Mesenchymal stem cell (in vitro differentiated cells and primary cell): Measurements from ENCODE around the gene TNFRSF25.

Experiments used
- DNase-seq: peaks from one replicate; pipeline ENCODE4 v3.0.0-alpha.2; 2013
- H2AFZ ChIP-seq: one replicate; pipeline ENCODE4 v1.6.1; 2013; ENCODE audit warnings: low read depth, mild to moderate bottlenecking, control low read depth, inconsistent platforms, low read length, moderate library complexity
- H2AK5ac ChIP-seq: 2 replicates; pipeline ENCODE4 v1.6.1; 2013; ENCODE audit warnings: low read length, moderate library complexity, mild to moderate bottlenecking, inconsistent platforms; ENCODE audit not compliant: severe bottlenecking
- H2BK120ac ChIP-seq: one replicate; pipeline ENCODE4 v1.6.1; 2013; ENCODE audit warnings: low read depth, mild to moderate bottlenecking, inconsistent platforms, low read length, moderate library complexity
- H2BK12ac ChIP-seq, 2 experiments: one replicate each; pipeline ENCODE4 v1.6.1; 2013; ENCODE audit warnings: inconsistent platforms in 2 of 2, low read length in 2 of 2, mild to moderate bottlenecking in 2 of 2, moderate library complexity in 2 of 2, control low read depth in 1 of 2
- H2BK15ac ChIP-seq: one replicate; pipeline ENCODE4 v1.6.1; 2013; ENCODE audit warnings: mild to moderate bottlenecking, low read depth, inconsistent platforms; ENCODE audit not compliant: poor library complexity, severe bottlenecking
- H2BK5ac ChIP-seq: 2 replicates; pipeline ENCODE4 v1.6.1; 2013; ENCODE audit warnings: low read depth, mild to moderate bottlenecking, low read length, control low read depth, inconsistent platforms; ENCODE audit not compliant: poor library complexity, severe bottlenecking
- H3K14ac ChIP-seq, 2 experiments: one replicate each; pipeline ENCODE4 v1.6.1; 2013; ENCODE audit warnings: inconsistent platforms in 2 of 2, low read length in 2 of 2, control low read depth in 1 of 2, mild to moderate bottlenecking in 1 of 2, moderate library complexity in 1 of 2
- H3K18ac ChIP-seq, 2 experiments: one replicate each; pipeline ENCODE4 v1.6.1; 2013; ENCODE audit warnings: inconsistent platforms in 2 of 2, low read length in 2 of 2, control low read depth in 1 of 2, low read depth in 1 of 2, mild to moderate bottlenecking in 1 of 2
- H3K23ac ChIP-seq, 2 experiments: one replicate each; pipeline ENCODE4 v1.6.1; 2013; ENCODE audit warnings: inconsistent platforms in 2 of 2, low read length in 2 of 2, mild to moderate bottlenecking in 2 of 2, moderate library complexity in 2 of 2, control low read depth in 1 of 2
- H3K27ac ChIP-seq: 2 replicates; pipeline ENCODE4 v1.5.1; 2013; ENCODE audit warnings: mild to moderate bottlenecking, moderate library complexity, low read length, control low read depth, inconsistent platforms; ENCODE audit not compliant: poor library complexity, severe bottlenecking
- H3K27me3 ChIP-seq, 2 experiments: 2 replicates each; pipeline versions ENCODE4 v1.6.1 to v1.7.0; 2013; ENCODE audit warnings: low read length in 2 of 2, mild to moderate bottlenecking in 2 of 2, moderate library complexity in 2 of 2, control low read depth in 1 of 2, inconsistent platforms in 1 of 2; ENCODE audit not compliant: control insufficient read depth in 1 of 2, insufficient read depth in 1 of 2
- H3K36me3 ChIP-seq, 2 experiments: 2 replicates each; pipeline versions ENCODE4 v1.6.1 to v1.7.0; 2013; ENCODE audit warnings: low read length in 2 of 2, control low read depth in 1 of 2, inconsistent platforms in 1 of 2, low read depth in 1 of 2, mild to moderate bottlenecking in 1 of 2; ENCODE audit not compliant: insufficient read depth in 2 of 2, control insufficient read depth in 1 of 2
- H3K4ac ChIP-seq, 2 experiments: one replicate each; pipeline ENCODE4 v1.6.1; 2013; ENCODE audit warnings: inconsistent platforms in 2 of 2, low read length in 2 of 2, mild to moderate bottlenecking in 2 of 2, moderate library complexity in 2 of 2, control low read depth in 1 of 2, low read depth in 1 of 2
- H3K4me1 ChIP-seq: 2 replicates; pipeline ENCODE4 v1.6.1; 2013; ENCODE audit warnings: low read depth, low read length, control low read depth; ENCODE audit not compliant: control insufficient read depth, insufficient read depth
- H3K4me2 ChIP-seq: 2 replicates; pipeline ENCODE4 v1.6.1; 2013; ENCODE audit warnings: low read length, mild to moderate bottlenecking, inconsistent platforms; ENCODE audit not compliant: poor library complexity, severe bottlenecking
- H3K4me3 ChIP-seq, 2 experiments: 2 replicates each; pipeline versions ENCODE4 v1.5.1 to v1.7.0; 2013; ENCODE audit warnings: low read length in 2 of 2, mild to moderate bottlenecking in 2 of 2, control low read depth in 1 of 2, low read depth in 1 of 2; ENCODE audit not compliant: insufficient read depth in 1 of 2
- H3K79me1 ChIP-seq: replicated peaks from 2 replicates; pipeline ENCODE4 v1.6.1; 2013; ENCODE audit warnings: mild to moderate bottlenecking, control low read depth, low read length, inconsistent platforms; ENCODE audit not compliant: poor library complexity, severe bottlenecking
- H3K9ac ChIP-seq: 2 replicates; pipeline ENCODE4 v1.7.0; 2013; ENCODE audit warnings: mild to moderate bottlenecking, low read length, moderate library complexity
- H3K9me3 ChIP-seq: 2 replicates; pipeline ENCODE4 v1.7.0; 2013; ENCODE audit warnings: mild to moderate bottlenecking, low read length; ENCODE audit not compliant: control insufficient read depth
- H4K8ac ChIP-seq: one replicate; pipeline ENCODE4 v1.6.1; 2013; ENCODE audit warnings: inconsistent platforms, mild to moderate bottlenecking, low read length, moderate library complexity
- H4K91ac ChIP-seq: one replicate; pipeline ENCODE4 v1.6.1; 2013; ENCODE audit warnings: mild to moderate bottlenecking, low read length, inconsistent platforms
- WGBS: methylation state at CpG from one replicate; pipeline ENCODE4 v1.1.7; 2013; ENCODE audit warnings: mixed read lengths; 5-methylcytosine and 5-hydroxymethylcytosine counted together

The TNFRSF25 gene

GRCh38 chr1:6497215-6497866 lies 31.4 kb upstream of the TNFRSF25 start:
- peaks cover 34% of the 10 kb centered on the region for H3K4me1 ChIP-seq
- peaks cover 17% of the 10 kb centered on the region for H3K79me1 ChIP-seq
- peak overlapping the region; percentile 76 for H4K8ac ChIP-seq
- peak overlapping the region; percentile 72 to 82 for H3K4me3 ChIP-seq
- peak overlapping the region; percentile 68 for H3K9ac ChIP-seq
- H3K36me3 ChIP-seq, result peaks cover 0 to 6% of the 10 kb centered on the region in 2 experiments
- H2BK12ac ChIP-seq, result peak overlapping the region in 1 of 2 experiments; percentile 6
- H2AK5ac ChIP-seq, result no peak overlapping the region
- no peak overlapping the region for H4K91ac ChIP-seq
- no peaks in the 10 kb centered on the region for H3K9me3 ChIP-seq
- no peak overlapping the region for H3K23ac ChIP-seq
- peak; percentile 52 for DNase-seq
- no peak overlapping the region for H3K27ac ChIP-seq
- H2BK5ac ChIP-seq, result no peak overlapping the region
- peak overlapping the region; percentile 83 for H2BK15ac ChIP-seq
- peak overlapping the region; percentile 91 for H2AFZ ChIP-seq
- H3K18ac ChIP-seq, result peak overlapping the region; percentile 73 to 80
- H3K14ac ChIP-seq, result peak overlapping the region in 1 of 2 experiments; percentile 94
- WGBS, result under 1% methylated on average over 27 of the region's 74 CpGs
- H3K27me3 ChIP-seq, result peaks cover 0 to 16% of the 10 kb centered on the region in 2 experiments
- peak overlapping the region; percentile 94 for H3K4me2 ChIP-seq
- peak overlapping the region in 1 of 2 experiments; percentile 44 for H3K4ac ChIP-seq
- peak overlapping the region; percentile 74 for H2BK120ac ChIP-seq

GRCh38 chr1:6496890-6497214 lies 30.9 kb upstream of the TNFRSF25 start:
- peak overlapping the region in 1 of 2 experiments; percentile 19 for H3K23ac ChIP-seq
- H3K4me3 ChIP-seq, result peak overlapping the region; percentile 72 to 78
- H2BK15ac ChIP-seq, result peak overlapping the region; percentile 83
- H3K9me3 ChIP-seq, result no peaks in the 10 kb centered on the region
- WGBS, result 4% methylated on average over 6 of the region's 21 CpGs
- peaks cover 0 to 16% of the 10 kb centered on the region in 2 experiments for H3K27me3 ChIP-seq
- H3K4me1 ChIP-seq, result peaks cover 38% of the 10 kb centered on the region
- H3K18ac ChIP-seq, result peak overlapping the region; percentile 70 to 72
- H2AFZ ChIP-seq, result no peak overlapping the region
- peaks cover 17% of the 10 kb centered on the region for H3K79me1 ChIP-seq
- H3K36me3 ChIP-seq, result peaks cover 0 to 6% of the 10 kb centered on the region in 2 experiments
- H3K4ac ChIP-seq, result peak overlapping the region in 1 of 2 experiments; percentile 44
- H2AK5ac ChIP-seq, result no peak overlapping the region
- H2BK12ac ChIP-seq, result no peak overlapping the region
- H3K9ac ChIP-seq, result peak overlapping the region; percentile 78
- H3K14ac ChIP-seq, result peak overlapping the region in 1 of 2 experiments; percentile 80
- H3K4me2 ChIP-seq, result peak overlapping the region; percentile 94
- H4K91ac ChIP-seq, result no peak overlapping the region
- H2BK5ac ChIP-seq, result no peak overlapping the region
- no peak for DNase-seq
- peak overlapping the region; percentile 76 for H4K8ac ChIP-seq
- no peak overlapping the region for H3K27ac ChIP-seq
- peak overlapping the region; percentile 74 for H2BK120ac ChIP-seq

DNA sequence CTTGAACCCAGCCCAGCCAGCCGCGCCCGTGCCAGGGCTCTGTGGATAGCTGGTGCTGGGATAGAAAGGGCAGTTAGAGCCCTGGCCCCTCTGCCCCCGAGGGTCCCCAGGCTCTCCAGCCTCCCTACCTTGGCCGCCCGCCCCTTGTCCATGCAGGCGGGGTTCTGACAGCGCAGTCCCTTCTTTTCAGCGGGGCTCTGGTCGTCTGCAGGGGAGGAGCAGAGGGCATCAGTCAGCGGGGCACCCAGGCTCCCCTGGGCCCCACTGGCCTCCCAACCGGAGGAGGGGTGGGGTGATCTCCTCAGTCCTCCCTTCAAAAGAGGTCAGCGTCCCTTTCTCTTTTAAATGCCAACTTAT lies 30.4 kb upstream of the TNFRSF25 start:
- no peaks in the 10 kb centered on the region for H3K9me3 ChIP-seq
- H3K4me3 ChIP-seq, result peak overlapping the region; percentile 29 to 78
- H4K91ac ChIP-seq, result peak overlapping the region; percentile 78
- no peak overlapping the region for H2BK5ac ChIP-seq
- peaks cover 17% of the 10 kb centered on the region for H3K79me1 ChIP-seq
- peaks cover 0 to 6% of the 10 kb centered on the region in 2 experiments for H3K36me3 ChIP-seq
- H3K4me1 ChIP-seq, result peaks cover 42% of the 10 kb centered on the region
- peak overlapping the region in 1 of 2 experiments; percentile 25 for H2BK12ac ChIP-seq
- H3K4ac ChIP-seq, result peak overlapping the region in 1 of 2 experiments; percentile 30
- no peak overlapping the region for H3K18ac ChIP-seq
- peak overlapping the region; percentile 94 for H3K4me2 ChIP-seq
- no peak for DNase-seq
- H3K23ac ChIP-seq, result no peak overlapping the region
- peaks cover 0 to 12% of the 10 kb centered on the region in 2 experiments for H3K27me3 ChIP-seq
- H3K27ac ChIP-seq, result no peak overlapping the region
- no peak overlapping the region for H2AFZ ChIP-seq
- 34% methylated on average over 13 of the region's 13 CpGs for WGBS
- no peak overlapping the region for H3K14ac ChIP-seq
- H4K8ac ChIP-seq, result peak overlapping the region; percentile 45
- H2AK5ac ChIP-seq, result no peak overlapping the region
- no peak overlapping the region for H2BK120ac ChIP-seq
- H3K9ac ChIP-seq, result peak overlapping the region; percentile 78
- H2BK15ac ChIP-seq, result no peak overlapping the region

GRCh38 chr1:6495540-6496364 lies 29.8 kb upstream of the TNFRSF25 start:
- WGBS, result 83% methylated on average over 14 of the region's 14 CpGs

More at GRCh38 chr1:6495540-6496364, 29.8 kb upstream of the TNFRSF25 start:
- peak overlapping the region; percentile 94 for H3K4me2 ChIP-seq
- H3K27me3 ChIP-seq, result peaks cover 0 to 7% of the 10 kb centered on the region in 2 experiments
- peaks cover 17% of the 10 kb centered on the region for H3K79me1 ChIP-seq
- H3K4ac ChIP-seq, result peak overlapping the region in 1 of 2 experiments; percentile 30
- no peak overlapping the region for H2BK120ac ChIP-seq
- H3K4me1 ChIP-seq, result peaks cover 45% of the 10 kb centered on the region
- no peak overlapping the region for H3K27ac ChIP-seq
- H3K14ac ChIP-seq, result no peak overlapping the region
- H4K91ac ChIP-seq, result peak overlapping the region; percentile 78
- H3K18ac ChIP-seq, result no peak overlapping the region
- no peaks in the 10 kb centered on the region for H3K9me3 ChIP-seq
- no peak overlapping the region for H2AK5ac ChIP-seq
- H2AFZ ChIP-seq, result no peak overlapping the region
- H3K4me3 ChIP-seq, result peak overlapping the region; percentile 14 to 78
- H3K23ac ChIP-seq, result no peak overlapping the region
- H3K9ac ChIP-seq, result peak overlapping the region; percentile 78
- peak overlapping the region in 1 of 2 experiments; percentile 25 for H2BK12ac ChIP-seq
- DNase-seq, result no peak
- H2BK15ac ChIP-seq, result no peak overlapping the region
- peak overlapping the region; percentile 45 for H4K8ac ChIP-seq
- H3K36me3 ChIP-seq, result peaks cover 0 to 6% of the 10 kb centered on the region in 2 experiments
- no peak overlapping the region for H2BK5ac ChIP-seq
